Activated naive CD4-positive, alpha-beta T cell treated with anti-CD3 and anti-CD28 coated beads, Interleukin-2, amount 50 U/mL, for 24 hours (primary cell): Measurements from ENCODE around the gene TMEM175.

Experiments
- H3K27ac Mint-ChIP-seq: one replicate; pipeline ENCODE4 v1.8.0; 2021; ENCODE audit warnings: mild to moderate bottlenecking, mixed read lengths
- H3K27me3 Mint-ChIP-seq: one replicate; pipeline ENCODE4 v1.8.0; 2021; ENCODE audit warnings: mixed read lengths
- H3K36me3 Mint-ChIP-seq: one replicate; pipeline ENCODE4 v1.8.0; 2021; ENCODE audit warnings: mixed read lengths
- H3K4me1 Mint-ChIP-seq: one replicate; pipeline ENCODE4 v1.8.0; 2021; ENCODE audit warnings: mixed read lengths
- H3K4me3 Mint-ChIP-seq: one replicate; pipeline ENCODE4 v1.8.0; 2021; ENCODE audit warnings: mild to moderate bottlenecking, mixed read lengths
- H3K9me3 Mint-ChIP-seq: one replicate; pipeline ENCODE4 v1.8.0; 2021; ENCODE audit warnings: mixed read lengths

TMEM175 gene

GRCh38 chr4:965048-965765, 32.9 kb downstream of the TMEM175 start:
- no peaks in the 10 kb centered on the region for H3K27me3 Mint-ChIP-seq
- no peaks in the 10 kb centered on the region for H3K4me1 Mint-ChIP-seq
- no peaks in the 10 kb centered on the region for H3K9me3 Mint-ChIP-seq
- no peak overlapping the region for H3K27ac Mint-ChIP-seq
- no peaks in the 10 kb centered on the region for H3K36me3 Mint-ChIP-seq
- no peak overlapping the region for H3K4me3 Mint-ChIP-seq

GRCh38 chr4:965766-966134, 33.5 kb downstream of the TMEM175 start:
- H3K4me3 Mint-ChIP-seq = no peak overlapping the region
- peaks cover 4% of the 10 kb centered on the region for H3K4me1 Mint-ChIP-seq
- H3K9me3 Mint-ChIP-seq = no peaks in the 10 kb centered on the region
- H3K27ac Mint-ChIP-seq = no peak overlapping the region
- H3K27me3 Mint-ChIP-seq = no peaks in the 10 kb centered on the region
- H3K36me3 Mint-ChIP-seq = no peaks in the 10 kb centered on the region

- Mint-ChIP-seq H3K4me3 (no peak overlapping the region), H3K27ac (no peak overlapping the region), H3K9me3 (no peaks in the 10 kb centered on the region), H3K27me3 (no peaks in the 10 kb centered on the region), H3K36me3 (no peaks in the 10 kb centered on the region), H3K4me1 (peaks cover 5% of the 10 kb centered on the region)
Observed at GRCh38 chr4:966266-967112, 34.2 kb downstream of the TMEM175 start.

- no peaks in the 10 kb centered on the region for H3K27me3 Mint-ChIP-seq
- peaks cover 5% of the 10 kb centered on the region for H3K4me1 Mint-ChIP-seq
- H3K9me3 Mint-ChIP-seq = no peaks in the 10 kb centered on the region
- H3K36me3 Mint-ChIP-seq = no peaks in the 10 kb centered on the region
- no peak overlapping the region for H3K27ac Mint-ChIP-seq
- H3K4me3 Mint-ChIP-seq = no peak overlapping the region
Observed at GRCh38 chr4:967113-968104, 35.1 kb downstream of the TMEM175 start.

- Mint-ChIP-seq H3K9me3 (no peaks in the 10 kb centered on the region), H3K27ac (no peak overlapping the region), H3K4me1 (peaks cover 5% of the 10 kb centered on the region), H3K27me3 (no peaks in the 10 kb centered on the region), H3K36me3 (no peaks in the 10 kb centered on the region), H3K4me3 (no peak overlapping the region)
Observed at GRCh38 chr4:968221-968620, 36.0 kb downstream of the TMEM175 start.

GRCh38 chr4:968621-969394, 36.5 kb downstream of the TMEM175 start:
- no peaks in the 10 kb centered on the region for H3K9me3 Mint-ChIP-seq
- H3K27me3 Mint-ChIP-seq = no peaks in the 10 kb centered on the region
- no peaks in the 10 kb centered on the region for H3K36me3 Mint-ChIP-seq
- no peak overlapping the region for H3K4me3 Mint-ChIP-seq
- H3K4me1 Mint-ChIP-seq = peaks cover 5% of the 10 kb centered on the region
- no peak overlapping the region for H3K27ac Mint-ChIP-seq

GRCh38 chr4:970046-970745, 37.9 kb downstream of the TMEM175 start:
- peaks cover 5% of the 10 kb centered on the region for H3K4me1 Mint-ChIP-seq
- no peaks in the 10 kb centered on the region for H3K9me3 Mint-ChIP-seq
- H3K27me3 Mint-ChIP-seq = no peaks in the 10 kb centered on the region
- peak overlapping the region; percentile 65 for H3K27ac Mint-ChIP-seq
- peak overlapping the region; percentile 54 for H3K4me3 Mint-ChIP-seq
- no peaks in the 10 kb centered on the region for H3K36me3 Mint-ChIP-seq

GRCh38 chr4:970854-971520, 38.7 kb downstream of the TMEM175 start:
- Mint-ChIP-seq H3K9me3 (no peaks in the 10 kb centered on the region), H3K4me1 (peaks cover 5% of the 10 kb centered on the region), H3K27me3 (no peaks in the 10 kb centered on the region), H3K36me3 (no peaks in the 10 kb centered on the region), H3K4me3 (no peak overlapping the region), H3K27ac (peak overlapping the region; percentile 65)

- Mint-ChIP-seq H3K27me3 (no peaks in the 10 kb centered on the region), H3K4me1 (peaks cover 5% of the 10 kb centered on the region), H3K4me3 (peak overlapping the region; percentile 7), H3K36me3 (no peaks in the 10 kb centered on the region), H3K9me3 (no peaks in the 10 kb centered on the region), H3K27ac (no peak overlapping the region)
Observed at GRCh38 chr4:971666-972500, 39.6 kb downstream of the TMEM175 start.

GRCh38 chr4:972651-973424, 40.6 kb downstream of the TMEM175 start:
- no peaks in the 10 kb centered on the region for H3K27me3 Mint-ChIP-seq
- peaks cover 5% of the 10 kb centered on the region for H3K4me1 Mint-ChIP-seq
- no peaks in the 10 kb centered on the region for H3K36me3 Mint-ChIP-seq
- H3K9me3 Mint-ChIP-seq = no peaks in the 10 kb centered on the region
- H3K4me3 Mint-ChIP-seq = peak overlapping the region; percentile 36
- H3K27ac Mint-ChIP-seq = no peak overlapping the region

- Mint-ChIP-seq H3K36me3 (no peaks in the 10 kb centered on the region), H3K4me1 (peaks cover 5% of the 10 kb centered on the region), H3K27me3 (no peaks in the 10 kb centered on the region), H3K27ac (no peak within 1 kb of the TSS), H3K9me3 (no peaks in the 10 kb centered on the region), H3K4me3 (peak within 1 kb of the TSS; percentile 49)
Observed at GRCh38 chr4:973431-974397, 41.5 kb downstream of the TMEM175 start, which contains the start of gene DGKQ. DGKQ (minus strand) TSS chr4:973569; CDS start chr4:973482, 87 bp downstream.

- Mint-ChIP-seq H3K27ac (no peak overlapping the region), H3K4me3 (peak overlapping the region; percentile 33)
Observed at GRCh38 chr4:974668-975067, 42.4 kb downstream of the TMEM175 start.

More at GRCh38 chr4:974668-975067, 42.4 kb downstream of the TMEM175 start:
- peaks cover 5% of the 10 kb centered on the region for H3K4me1 Mint-ChIP-seq
- H3K9me3 Mint-ChIP-seq = no peaks in the 10 kb centered on the region
- no peaks in the 10 kb centered on the region for H3K27me3 Mint-ChIP-seq
- H3K36me3 Mint-ChIP-seq = no peaks in the 10 kb centered on the region
